ENCODE measurements around the gene CCL22.

DNA sequence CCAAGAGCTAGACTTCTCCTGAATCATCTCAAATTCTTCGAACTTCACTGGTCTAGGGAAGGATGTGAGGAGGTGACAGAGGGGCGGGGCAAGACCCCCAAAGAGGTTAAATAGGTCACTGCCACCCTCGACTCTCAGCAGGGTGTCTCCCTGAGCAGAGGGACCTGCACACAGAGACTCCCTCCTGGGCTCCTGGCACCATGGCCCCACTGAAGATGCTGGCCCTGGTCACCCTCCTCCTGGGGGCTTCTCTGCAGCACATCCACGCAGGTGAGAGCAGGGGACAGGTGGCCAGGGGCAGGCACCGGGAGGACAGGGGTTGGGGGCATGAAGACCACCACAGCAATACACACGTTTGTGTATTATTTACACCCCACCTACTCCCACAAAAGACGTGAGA is 55.1 kb downstream of the CCL22 start:
- TF ChIP-seq, protein P1, sequence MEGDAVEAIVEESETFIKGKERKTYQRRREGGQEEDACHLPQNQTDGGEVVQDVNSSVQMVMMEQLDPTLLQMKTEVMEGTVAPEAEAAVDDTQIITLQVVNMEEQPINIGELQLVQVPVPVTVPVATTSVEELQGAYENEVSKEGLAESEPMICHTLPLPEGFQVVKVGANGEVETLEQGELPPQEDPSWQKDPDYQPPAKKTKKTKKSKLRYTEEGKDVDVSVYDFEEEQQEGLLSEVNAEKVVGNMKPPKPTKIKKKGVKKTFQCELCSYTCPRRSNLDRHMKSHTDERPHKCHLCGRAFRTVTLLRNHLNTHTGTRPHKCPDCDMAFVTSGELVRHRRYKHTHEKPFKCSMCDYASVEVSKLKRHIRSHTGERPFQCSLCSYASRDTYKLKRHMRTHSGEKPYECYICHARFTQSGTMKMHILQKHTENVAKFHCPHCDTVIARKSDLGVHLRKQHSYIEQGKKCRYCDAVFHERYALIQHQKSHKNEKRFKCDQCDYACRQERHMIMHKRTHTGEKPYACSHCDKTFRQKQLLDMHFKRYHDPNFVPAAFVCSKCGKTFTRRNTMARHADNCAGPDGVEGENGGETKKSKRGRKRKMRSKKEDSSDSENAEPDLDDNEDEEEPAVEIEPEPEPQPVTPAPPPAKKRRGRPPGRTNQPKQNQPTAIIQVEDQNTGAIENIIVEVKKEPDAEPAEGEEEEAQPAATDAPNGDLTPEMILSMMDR (conservative IDR thresholded peaks at IDR 0.05; ENCODE audit: low read depth in 2 of 2): no peak
- TF ChIP-seq EZH2 (IDR thresholded peaks at IDR 0.05; ENCODE audit: low read depth, unreplicated experiment): no peak
- no peak for TF ChIP-seq NANOG (IDR thresholded peaks at IDR 0.05; ENCODE audit: borderline replicate concordance)
- TF ChIP-seq POLR2AphosphoS5 (IDR thresholded peaks at IDR 0.05; ENCODE audit: low read depth): no peak
- TF ChIP-seq, protein P2, sequence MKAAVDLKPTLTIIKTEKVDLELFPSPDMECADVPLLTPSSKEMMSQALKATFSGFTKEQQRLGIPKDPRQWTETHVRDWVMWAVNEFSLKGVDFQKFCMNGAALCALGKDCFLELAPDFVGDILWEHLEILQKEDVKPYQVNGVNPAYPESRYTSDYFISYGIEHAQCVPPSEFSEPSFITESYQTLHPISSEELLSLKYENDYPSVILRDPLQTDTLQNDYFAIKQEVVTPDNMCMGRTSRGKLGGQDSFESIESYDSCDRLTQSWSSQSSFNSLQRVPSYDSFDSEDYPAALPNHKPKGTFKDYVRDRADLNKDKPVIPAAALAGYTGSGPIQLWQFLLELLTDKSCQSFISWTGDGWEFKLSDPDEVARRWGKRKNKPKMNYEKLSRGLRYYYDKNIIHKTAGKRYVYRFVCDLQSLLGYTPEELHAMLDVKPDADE (IDR thresholded peaks at IDR 0.05): no peak
- TF ChIP-seq, protein P3, sequence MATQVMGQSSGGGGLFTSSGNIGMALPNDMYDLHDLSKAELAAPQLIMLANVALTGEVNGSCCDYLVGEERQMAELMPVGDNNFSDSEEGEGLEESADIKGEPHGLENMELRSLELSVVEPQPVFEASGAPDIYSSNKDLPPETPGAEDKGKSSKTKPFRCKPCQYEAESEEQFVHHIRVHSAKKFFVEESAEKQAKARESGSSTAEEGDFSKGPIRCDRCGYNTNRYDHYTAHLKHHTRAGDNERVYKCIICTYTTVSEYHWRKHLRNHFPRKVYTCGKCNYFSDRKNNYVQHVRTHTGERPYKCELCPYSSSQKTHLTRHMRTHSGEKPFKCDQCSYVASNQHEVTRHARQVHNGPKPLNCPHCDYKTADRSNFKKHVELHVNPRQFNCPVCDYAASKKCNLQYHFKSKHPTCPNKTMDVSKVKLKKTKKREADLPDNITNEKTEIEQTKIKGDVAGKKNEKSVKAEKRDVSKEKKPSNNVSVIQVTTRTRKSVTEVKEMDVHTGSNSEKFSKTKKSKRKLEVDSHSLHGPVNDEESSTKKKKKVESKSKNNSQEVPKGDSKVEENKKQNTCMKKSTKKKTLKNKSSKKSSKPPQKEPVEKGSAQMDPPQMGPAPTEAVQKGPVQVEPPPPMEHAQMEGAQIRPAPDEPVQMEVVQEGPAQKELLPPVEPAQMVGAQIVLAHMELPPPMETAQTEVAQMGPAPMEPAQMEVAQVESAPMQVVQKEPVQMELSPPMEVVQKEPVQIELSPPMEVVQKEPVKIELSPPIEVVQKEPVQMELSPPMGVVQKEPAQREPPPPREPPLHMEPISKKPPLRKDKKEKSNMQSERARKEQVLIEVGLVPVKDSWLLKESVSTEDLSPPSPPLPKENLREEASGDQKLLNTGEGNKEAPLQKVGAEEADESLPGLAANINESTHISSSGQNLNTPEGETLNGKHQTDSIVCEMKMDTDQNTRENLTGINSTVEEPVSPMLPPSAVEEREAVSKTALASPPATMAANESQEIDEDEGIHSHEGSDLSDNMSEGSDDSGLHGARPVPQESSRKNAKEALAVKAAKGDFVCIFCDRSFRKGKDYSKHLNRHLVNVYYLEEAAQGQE (IDR thresholded peaks at IDR 0.05; ENCODE audit: unreplicated experiment): no peak
- TF ChIP-seq EZH2phosphoT487 (IDR thresholded peaks at IDR 0.05; ENCODE audit: unreplicated experiment): no peak
- no peak for TF ChIP-seq JUNB (IDR thresholded peaks at IDR 0.05; ENCODE audit: unreplicated experiment)
- TF ChIP-seq ZNF331 (CRISPR knock-in tag; IDR thresholded peaks at IDR 0.05; ENCODE audit: low read depth): no peak

All from GM23338 (cell line).